ENCODE results near the gene IFNA1. TPM values are rescaled to one million over a fixed set of nuclear protein-coding genes. Genes with fewer than 3 reads are reported as not detected.

The IFNA1 gene
- total RNA-seq, 1 experiment from 2014 or later = not detected

DNA sequence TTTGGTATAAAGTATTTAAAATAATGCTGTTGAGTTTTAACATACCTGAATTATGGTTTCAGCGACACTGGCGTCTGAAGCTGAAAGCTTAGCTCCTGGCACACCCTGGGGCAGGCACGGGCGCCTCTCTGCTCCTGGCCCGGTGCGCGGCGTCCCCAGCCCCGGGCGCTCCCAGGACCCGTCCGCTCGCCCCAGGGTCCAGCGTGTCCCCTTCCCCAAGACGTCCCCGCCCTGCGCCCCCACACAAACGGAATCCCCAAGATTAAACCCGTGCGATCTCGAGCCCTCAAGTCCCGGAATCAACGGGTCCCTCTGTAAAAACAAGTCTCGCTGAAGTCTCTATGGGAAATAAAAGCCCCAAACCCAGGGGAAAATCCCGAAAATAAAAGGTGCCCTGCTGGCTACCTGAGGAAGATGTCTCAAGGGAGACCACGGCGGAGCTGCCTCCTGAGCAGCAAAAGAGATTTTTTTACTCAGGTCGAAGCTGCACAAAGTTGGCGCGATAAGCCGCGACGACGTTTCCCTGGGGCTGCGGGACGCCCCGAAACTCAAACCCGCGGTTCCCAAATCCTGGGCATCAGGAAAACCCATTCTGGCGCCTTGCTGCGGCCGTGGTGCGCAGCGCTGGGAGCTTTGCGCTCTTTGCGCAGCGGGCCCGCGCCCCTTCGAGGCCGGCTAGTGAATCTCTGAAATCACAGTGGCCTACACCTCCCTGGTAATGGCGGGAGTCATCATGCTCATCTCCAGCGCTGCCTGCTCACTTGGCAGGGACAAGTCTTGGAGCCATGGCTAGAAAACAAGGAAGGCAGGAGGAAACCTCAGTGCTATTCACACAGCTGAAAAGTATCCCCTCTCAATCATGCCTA lies 37.6 kb upstream of the IFNA1 start:
- H3K27me3 Mint-ChIP-seq (ENCODE audit: low read depth) = peaks cover 71% of the 10 kb centered on the region
- H4K8ac ChIP-seq (replicated peaks; ENCODE audit: insufficient read length, low read depth, low read length) = no peak overlapping the region
- no peak overlapping the region for H3K27ac Mint-ChIP-seq
- no peaks in the 10 kb centered on the region for H3K9me3 ChIP-seq (ENCODE audit: control insufficient read depth, low read depth, low read length)
- H3K27me3 ChIP-seq (ENCODE audit: insufficient read depth, low read length) = peaks cover 6% of the 10 kb centered on the region; the same call in 1 of the 2 replicates
- H3K4ac ChIP-seq (ENCODE audit: low read depth, low read length) = no peak overlapping the region
- H2BK5ac ChIP-seq (ENCODE audit: insufficient read length, low read length) = no peak overlapping the region
- no peak overlapping the region for H3K18ac ChIP-seq (ENCODE audit: insufficient read length, low read depth, low read length)
- no peak overlapping the region for H2BK12ac ChIP-seq (ENCODE audit: insufficient read length, low read depth, low read length)
- H3K4me1 Mint-ChIP-seq = peaks cover 5 to 6% of the 10 kb centered on the region in 2 experiments
- peak overlapping the region; percentile 73 to 89 for H3K4me3 Mint-ChIP-seq
- H2AFZ ChIP-seq (ENCODE audit: low read length) = no peak overlapping the region
- H3T11ph ChIP-seq (ENCODE audit: low read length) = no peak overlapping the region
- no peak overlapping the region for H4K91ac ChIP-seq (ENCODE audit: insufficient read length, low read depth, low read length)
- H3K56ac ChIP-seq (ENCODE audit: insufficient read length, low read depth, low read length) = no peak overlapping the region
- H4K20me1 ChIP-seq (ENCODE audit: control insufficient read depth, insufficient read depth, insufficient read length) = no peaks in the 10 kb centered on the region
- peak; percentile 77 for DNase-seq
- TF ChIP-seq CTCF (conservative IDR thresholded peaks at IDR 0.05) = peak; percentile 36; the same call in 2 of the 3 replicates
- no peaks in the 10 kb centered on the region for H3K23me2 ChIP-seq (ENCODE audit: insufficient read length, low read depth, low read length, poor library complexity, severe bottlenecking)
- no peak overlapping the region for H4K5ac ChIP-seq (ENCODE audit: insufficient read length, low read depth, low read length)
- no peak overlapping the region for H2AK5ac ChIP-seq (ENCODE audit: insufficient read length, low read length)
- peak overlapping the region; percentile 51 for H3K4me2 ChIP-seq (ENCODE audit: insufficient read depth, insufficient read length, low read length)
- H2BK15ac ChIP-seq (ENCODE audit: low read depth, low read length) = no peak overlapping the region
- no peaks in the 10 kb centered on the region for H3K4me1 ChIP-seq (ENCODE audit: insufficient read depth, low read length)
- H3K9ac ChIP-seq (ENCODE audit: extremely low read depth, insufficient read length, low read length) = no peak overlapping the region
- no peaks in the 10 kb centered on the region for H3K79me2 ChIP-seq (ENCODE audit: insufficient read depth, low read length)
- no peak overlapping the region for H2BK120ac ChIP-seq (ENCODE audit: low read depth, low read length, poor library complexity, severe bottlenecking)
- H3K27ac ChIP-seq (ENCODE audit: insufficient read length, low read depth, low read length) = no peak overlapping the region
- WGBS (ENCODE audit: extremely low coverage, insufficient read length, low lambda C conversion rate) = no CpG with 5 or more reads among the region's 53 CpGs
- H3K23ac ChIP-seq (ENCODE audit: insufficient read length, low read depth, low read length) = no peak overlapping the region
- H2BK20ac ChIP-seq (ENCODE audit: low read depth, low read length, poor library complexity, severe bottlenecking) = no peak overlapping the region
- no peak overlapping the region for H3K14ac ChIP-seq (ENCODE audit: insufficient read depth, low read length)
- H3K36me3 Mint-ChIP-seq (ENCODE audit: insufficient read depth in 1 of 3, low read depth in 3 of 3) = no peaks in the 10 kb centered on the region
- no peaks in the 10 kb centered on the region for H3K79me1 ChIP-seq (ENCODE audit: insufficient read depth, low read depth, low read length, poor library complexity, severe bottlenecking)
- H3K9me3 Mint-ChIP-seq = no peaks in the 10 kb centered on the region
